HG03378 (cell line): ENCODE data around the gene PGBD2.
"Not testable (repeated sequence)": the region's sequence is repeated elsewhere in the genome, so short reads cannot be mapped to it uniquely, and the experiment has no call there.

Experiments used
- ATAC-seq: cut with Tn5 transposase; IDR thresholded peaks from one replicate; pipeline ENCODE4 v1.9.1; 2021; ENCODE audit warnings: mild to moderate bottlenecking, moderate library complexity; ENCODE audit not compliant: unreplicated experiment

The PGBD2 gene

GRCh38 chr1:248924696-248925532, 18.9 kb downstream of the PGBD2 start:
- peak; percentile 91 for ATAC-seq

GRCh38 chr1:248925859-248926258, 19.8 kb downstream of the PGBD2 start:
- ATAC-seq, result not testable (repeated sequence)

- no peak for ATAC-seq
Measured at GRCh38 chr1:248926401-248927182, 20.6 kb downstream of the PGBD2 start.

GRCh38 chr1:248927283-248927682, 21.2 kb downstream of the PGBD2 start:
- ATAC-seq, result not testable (repeated sequence)

GRCh38 chr1:248928122-248928521, 22.1 kb downstream of the PGBD2 start:
- not testable (repeated sequence) for ATAC-seq

GRCh38 chr1:248930037-248930436, 24.0 kb downstream of the PGBD2 start:
- not testable (repeated sequence) for ATAC-seq

GRCh38 chr1:248938173-248938809, 32.3 kb downstream of the PGBD2 start:
- ATAC-seq, result not testable (repeated sequence)

GRCh38 chr1:248944134-248944999, 38.3 kb downstream of the PGBD2 start:
- not testable (repeated sequence) for ATAC-seq

- ATAC-seq, result not testable (repeated sequence)
Measured at GRCh38 chr1:248945000-248945423, 39.0 kb downstream of the PGBD2 start.

- not testable (repeated sequence) for ATAC-seq
Measured at GRCh38 chr1:248945453-248945852, 39.4 kb downstream of the PGBD2 start.

GRCh38 chr1:248945856-248946416, 39.9 kb downstream of the PGBD2 start:
- ATAC-seq, result not testable (repeated sequence)
